Renal cortical epithelial cell (primary cell): Measurements from ENCODE around the gene CD79A. TPM values are rescaled to one million over a fixed set of nuclear protein-coding genes. Genes with fewer than 3 reads are reported as not detected.

Experiments
- DNase-seq: peaks from one replicate; pipeline ENCODE4 v3.0.0-alpha.2; 2011; ENCODE audit warnings: low read depth
- total RNA-seq: library from RNA; depleted of rRNA; stranded (reverse); fragments of >200 nt; gene quantifications from 2 replicates; pipeline ENCODE4 v1.2.3, GENCODE V29; 2014

CD79A gene
- 0.10 TPM in 1 of 2 replicates, not detected in the other for total RNA-seq

GRCh38 chr19:41876847-41877832 is at the start of gene CD79A:
Gene CD79A, plus strand, starts transcription at chr19:41877279. Its CDS starts 26 bp downstream, at chr19:41877305.
- DNase-seq: no peak

- DNase-seq: no peak
Measured at GRCh38 chr19:41837981-41838708, 38.9 kb upstream of the CD79A start.

GRCh38 chr19:41839211-41839610 is 37.9 kb upstream of the CD79A start:
- DNase-seq: no peak

GRCh38 chr19:41843371-41843770 is 33.7 kb upstream of the CD79A start:
- DNase-seq: no peak

GRCh38 chr19:41844601-41845000 is 32.5 kb upstream of the CD79A start, which contains the start of gene LYPD4:
Gene LYPD4, minus strand, starts transcription at chr19:41844683. Its CDS starts 5,398 bp downstream, at chr19:41839285.
- no peak for DNase-seq

- no peak for DNase-seq
Measured at GRCh38 chr19:41845001-41845050, 32.3 kb upstream of the CD79A start, which contains the start of gene DMRTC2. Gene DMRTC2, plus strand, starts transcription at chr19:41845042. Its CDS starts 2,387 bp downstream, at chr19:41847429.

GRCh38 chr19:41845051-41845590 is 32.0 kb upstream of the CD79A start:
- no peak for DNase-seq

- DNase-seq: no peak
Measured at GRCh38 chr19:41847351-41848105, 29.6 kb upstream of the CD79A start.

GRCh38 chr19:41848666-41849065 is 28.4 kb upstream of the CD79A start:
- no peak for DNase-seq

- no peak for DNase-seq
Measured at GRCh38 chr19:41849067-41849466, 28.0 kb upstream of the CD79A start.

- DNase-seq: no peak
Measured at GRCh38 chr19:41850381-41850780, 26.7 kb upstream of the CD79A start.

GRCh38 chr19:41851456-41851855 is 25.6 kb upstream of the CD79A start:
- DNase-seq: no peak

- no peak for DNase-seq
Measured at GRCh38 chr19:41853344-41853743, 23.7 kb upstream of the CD79A start.

- DNase-seq: no peak
Measured at GRCh38 chr19:41853768-41854167, 23.3 kb upstream of the CD79A start.

- DNase-seq: no peak
Measured at GRCh38 chr19:41859213-41859617, 17.9 kb upstream of the CD79A start.

GRCh38 chr19:41859618-41860418 is 17.3 kb upstream of the CD79A start, which contains the start of gene RPS19:
Gene RPS19, plus strand, starts transcription at chr19:41860255. Its CDS starts 520 bp downstream, at chr19:41860775.
- peak; percentile 96 for DNase-seq

- DNase-seq: no peak
Measured at GRCh38 chr19:41860419-41861115, 16.5 kb upstream of the CD79A start.

- no peak for DNase-seq
Measured at GRCh38 chr19:41861116-41861768, 15.8 kb upstream of the CD79A start.

GRCh38 chr19:41861846-41862245 is 15.2 kb upstream of the CD79A start:
- DNase-seq: no peak

- DNase-seq: no peak
Measured at GRCh38 chr19:41862445-41862986, 14.6 kb upstream of the CD79A start.
